ENCODE data around the gene ARID3A. TPM values are rescaled to one million over a fixed set of nuclear protein-coding genes. Genes with fewer than 3 reads are reported as not detected.

ARID3A gene
- polyA plus RNA-seq, 1 donor, result 187 TPM

DNA sequence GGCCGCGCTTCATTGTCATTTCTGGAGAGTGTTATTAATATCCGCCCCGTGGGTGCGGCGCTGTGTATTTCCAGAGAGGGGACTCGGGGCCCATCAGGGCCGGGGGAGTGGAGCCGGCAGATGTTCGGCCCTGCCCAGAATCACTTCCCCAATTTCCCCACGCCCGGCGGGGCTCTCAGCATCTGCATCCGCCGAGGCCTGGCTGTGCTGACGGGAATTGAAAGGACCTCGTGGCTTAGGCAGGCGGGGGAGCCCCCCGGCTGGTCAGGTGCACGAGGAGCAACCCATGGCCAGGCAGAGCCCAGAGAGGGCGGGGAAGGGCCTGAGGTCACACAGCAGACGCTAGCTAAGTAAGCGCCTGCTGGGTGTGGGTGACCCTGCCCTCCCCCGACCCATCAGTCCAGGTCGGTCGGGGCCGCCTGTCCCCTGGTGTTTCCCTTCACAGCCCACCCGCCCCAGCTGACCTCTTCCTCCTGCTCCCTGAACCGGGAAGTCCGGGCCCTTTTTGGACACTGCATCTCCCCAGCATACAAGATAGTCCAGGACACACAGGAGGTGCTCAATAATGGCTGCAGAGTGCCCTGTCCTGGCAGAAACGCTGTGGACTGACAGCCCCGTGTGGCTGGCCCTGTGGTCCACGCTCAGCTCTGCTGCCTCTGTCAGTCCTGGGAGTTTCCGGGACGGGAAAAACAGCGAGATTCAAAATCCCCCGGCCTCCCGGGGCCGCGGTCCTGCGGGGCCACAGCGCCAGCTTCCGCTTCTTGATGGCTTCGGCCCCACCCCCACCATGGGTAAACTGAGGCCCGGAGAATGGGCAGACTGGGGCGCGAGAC, 22.1 kb downstream of the ARID3A start:
- peak in 1 of 2 donors; percentile 38 for DNase-seq

GRCh38 chr19:948842-949496, 23.1 kb downstream of the ARID3A start:
- H3K27ac ChIP-seq (ENCODE audit: low read length), result peak overlapping the region; percentile 88
- H3K36me3 ChIP-seq (ENCODE audit: control insufficient read depth, insufficient read depth, low read length), result peaks cover 41% of the 10 kb centered on the region
- no peaks in the 10 kb centered on the region for H3K27me3 ChIP-seq (ENCODE audit: control insufficient read depth, insufficient read depth, low read length)
- no peak overlapping the region for H3K4me3 ChIP-seq (ENCODE audit: low read length)
- no peak for DNase-seq
- no CpG with 5 or more reads among the region's 25 CpGs for WGBS (ENCODE audit: insufficient coverage, low lambda C conversion rate)
- peaks cover 14% of the 10 kb centered on the region for H3K9me3 ChIP-seq (ENCODE audit: control insufficient read depth, low read depth, low read length)
- peaks cover 84% of the 10 kb centered on the region for H3K4me1 ChIP-seq (ENCODE audit: control insufficient read depth, insufficient read depth, low read length)

More for the DNA sequence above, 22.1 kb downstream of the ARID3A start:
- Histone ChIP-seq H3K36me3 (ENCODE audit: control insufficient read depth, insufficient read depth, low read length) (peaks cover 50% of the 10 kb centered on the region), H3K27me3 (ENCODE audit: control insufficient read depth, insufficient read depth, low read length) (no peaks in the 10 kb centered on the region), H3K27ac (ENCODE audit: low read length) (peak overlapping the region; percentile 73), H3K9me3 (ENCODE audit: control insufficient read depth, low read depth, low read length) (peaks cover 14% of the 10 kb centered on the region), H3K4me1 (ENCODE audit: control insufficient read depth, insufficient read depth, low read length) (peaks cover 85% of the 10 kb centered on the region), H3K4me3 (ENCODE audit: low read length) (no peak overlapping the region)
- no CpG with 5 or more reads among the region's 47 CpGs for WGBS (ENCODE audit: insufficient coverage, low lambda C conversion rate)

GRCh38 chr19:950352-951066, 24.7 kb downstream of the ARID3A start:
- peak overlapping the region; percentile 98 for H3K27ac ChIP-seq (ENCODE audit: low read length)
- H3K36me3 ChIP-seq (ENCODE audit: control insufficient read depth, insufficient read depth, low read length), result peaks cover 35% of the 10 kb centered on the region
- WGBS (ENCODE audit: insufficient coverage, low lambda C conversion rate), result no CpG with 5 or more reads among the region's 17 CpGs
- no peaks in the 10 kb centered on the region for H3K27me3 ChIP-seq (ENCODE audit: control insufficient read depth, insufficient read depth, low read length)
- DNase-seq, result no peak
- peaks cover 84% of the 10 kb centered on the region for H3K4me1 ChIP-seq (ENCODE audit: control insufficient read depth, insufficient read depth, low read length)
- H3K9me3 ChIP-seq (ENCODE audit: control insufficient read depth, low read depth, low read length), result peaks cover 14% of the 10 kb centered on the region
- H3K4me3 ChIP-seq (ENCODE audit: low read length), result no peak overlapping the region

GRCh38 chr19:952049-952679, 26.3 kb downstream of the ARID3A start:
- no CpG with 5 or more reads among the region's 14 CpGs for WGBS (ENCODE audit: insufficient coverage, low lambda C conversion rate)
- Histone ChIP-seq H3K4me1 (ENCODE audit: control insufficient read depth, insufficient read depth, low read length) (peaks cover 88% of the 10 kb centered on the region), H3K27ac (ENCODE audit: low read length) (peak overlapping the region; percentile 98), H3K27me3 (ENCODE audit: control insufficient read depth, insufficient read depth, low read length) (no peaks in the 10 kb centered on the region), H3K36me3 (ENCODE audit: control insufficient read depth, insufficient read depth, low read length) (peaks cover 22% of the 10 kb centered on the region), H3K4me3 (ENCODE audit: low read length) (no peak overlapping the region), H3K9me3 (ENCODE audit: control insufficient read depth, low read depth, low read length) (peaks cover 13% of the 10 kb centered on the region)
- no peak for DNase-seq

DNA sequence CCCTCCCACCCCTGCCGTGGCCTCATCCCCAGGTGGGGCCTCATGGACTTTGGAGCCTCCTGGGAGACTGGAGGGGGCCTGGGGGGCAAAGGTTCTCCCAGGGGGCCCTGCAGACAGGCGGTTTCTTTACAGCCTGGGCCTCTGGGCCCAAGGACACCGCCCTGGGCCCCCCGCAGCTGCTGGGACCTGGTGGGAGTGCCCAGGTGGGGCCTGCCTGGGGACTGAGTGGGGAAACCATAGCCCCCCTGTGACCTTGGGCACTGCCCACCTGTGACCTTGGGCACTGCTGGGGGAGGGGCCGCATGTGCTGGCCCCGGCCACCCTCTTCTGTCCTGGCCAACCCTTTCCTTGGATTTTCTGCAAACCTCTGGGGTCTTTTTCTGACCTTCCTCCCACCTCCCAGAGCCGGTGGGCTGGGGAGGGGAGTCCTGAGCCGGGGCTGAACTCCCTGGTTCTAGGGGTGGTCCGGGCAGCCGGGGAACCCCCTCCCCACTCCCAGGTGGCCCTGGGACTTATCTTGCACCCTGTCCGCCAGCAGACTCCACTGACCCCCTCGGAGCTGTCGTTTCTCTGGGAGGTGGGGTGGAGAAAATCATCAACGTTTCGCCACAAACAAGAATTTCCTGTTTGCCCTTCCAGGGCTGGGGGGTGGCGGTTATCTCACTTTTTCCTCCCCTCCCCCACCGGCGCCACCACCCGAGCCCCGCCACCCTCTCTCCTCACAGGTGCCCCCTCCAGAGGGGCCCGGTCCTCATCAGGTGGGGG, 27.0 kb downstream of the ARID3A start:
- peak; percentile 96 to 99 for DNase-seq
- Histone ChIP-seq H3K9me3 (ENCODE audit: control insufficient read depth, low read depth, low read length) (peaks cover 13% of the 10 kb centered on the region), H3K36me3 (ENCODE audit: control insufficient read depth, insufficient read depth, low read length) (peaks cover 19% of the 10 kb centered on the region), H3K4me1 (ENCODE audit: control insufficient read depth, insufficient read depth, low read length) (peaks cover 88% of the 10 kb centered on the region), H3K27ac (ENCODE audit: low read length) (peak overlapping the region; percentile 98), H3K27me3 (ENCODE audit: control insufficient read depth, insufficient read depth, low read length) (no peaks in the 10 kb centered on the region), H3K4me3 (ENCODE audit: low read length) (peak overlapping the region; percentile 48)
- no CpG with 5 or more reads among the region's 21 CpGs for WGBS (ENCODE audit: insufficient coverage, low lambda C conversion rate)

GRCh38 chr19:953445-954271, 27.8 kb downstream of the ARID3A start:
- Histone ChIP-seq H3K27me3 (ENCODE audit: control insufficient read depth, insufficient read depth, low read length) (no peaks in the 10 kb centered on the region), H3K4me1 (ENCODE audit: control insufficient read depth, insufficient read depth, low read length) (peaks cover 80% of the 10 kb centered on the region), H3K9me3 (ENCODE audit: control insufficient read depth, low read depth, low read length) (peaks cover 11% of the 10 kb centered on the region), H3K36me3 (ENCODE audit: control insufficient read depth, insufficient read depth, low read length) (peaks cover 14% of the 10 kb centered on the region), H3K4me3 (ENCODE audit: low read length) (peak overlapping the region; percentile 48), H3K27ac (ENCODE audit: low read length) (peak overlapping the region; percentile 98)
- peak in 1 of 2 donors; percentile 22 for DNase-seq
- no CpG with 5 or more reads among the region's 33 CpGs for WGBS (ENCODE audit: insufficient coverage, low lambda C conversion rate)

DNA sequence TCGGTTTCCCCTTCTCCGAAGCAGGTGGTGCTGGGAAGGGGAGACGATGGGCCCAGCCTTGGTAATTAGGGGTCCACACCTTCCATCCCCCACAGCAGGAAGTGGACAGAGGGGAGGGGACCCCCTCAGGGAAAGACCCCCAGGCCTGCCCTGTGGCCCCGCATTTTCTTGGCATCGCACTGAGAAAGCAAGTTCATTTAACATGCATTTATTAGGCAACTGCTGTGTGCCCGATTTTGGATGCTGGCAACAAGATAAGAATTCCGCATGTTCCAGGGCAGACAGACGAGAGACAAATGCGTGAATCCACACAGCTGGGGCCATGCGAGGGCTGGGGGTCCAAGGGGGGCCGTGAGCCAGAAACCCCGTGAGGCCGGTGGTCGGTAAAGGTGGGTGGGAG, 28.4 kb downstream of the ARID3A start:
- Histone ChIP-seq H3K36me3 (ENCODE audit: control insufficient read depth, insufficient read depth, low read length) (peaks cover 17% of the 10 kb centered on the region), H3K9me3 (ENCODE audit: control insufficient read depth, low read depth, low read length) (peaks cover 6% of the 10 kb centered on the region), H3K4me1 (ENCODE audit: control insufficient read depth, insufficient read depth, low read length) (peaks cover 78% of the 10 kb centered on the region), H3K4me3 (ENCODE audit: low read length) (peak overlapping the region; percentile 48), H3K27ac (ENCODE audit: low read length) (peak overlapping the region; percentile 98), H3K27me3 (ENCODE audit: control insufficient read depth, insufficient read depth, low read length) (no peaks in the 10 kb centered on the region)
- no CpG with 5 or more reads among the region's 14 CpGs for WGBS (ENCODE audit: insufficient coverage, low lambda C conversion rate)
- no peak for DNase-seq

DNA sequence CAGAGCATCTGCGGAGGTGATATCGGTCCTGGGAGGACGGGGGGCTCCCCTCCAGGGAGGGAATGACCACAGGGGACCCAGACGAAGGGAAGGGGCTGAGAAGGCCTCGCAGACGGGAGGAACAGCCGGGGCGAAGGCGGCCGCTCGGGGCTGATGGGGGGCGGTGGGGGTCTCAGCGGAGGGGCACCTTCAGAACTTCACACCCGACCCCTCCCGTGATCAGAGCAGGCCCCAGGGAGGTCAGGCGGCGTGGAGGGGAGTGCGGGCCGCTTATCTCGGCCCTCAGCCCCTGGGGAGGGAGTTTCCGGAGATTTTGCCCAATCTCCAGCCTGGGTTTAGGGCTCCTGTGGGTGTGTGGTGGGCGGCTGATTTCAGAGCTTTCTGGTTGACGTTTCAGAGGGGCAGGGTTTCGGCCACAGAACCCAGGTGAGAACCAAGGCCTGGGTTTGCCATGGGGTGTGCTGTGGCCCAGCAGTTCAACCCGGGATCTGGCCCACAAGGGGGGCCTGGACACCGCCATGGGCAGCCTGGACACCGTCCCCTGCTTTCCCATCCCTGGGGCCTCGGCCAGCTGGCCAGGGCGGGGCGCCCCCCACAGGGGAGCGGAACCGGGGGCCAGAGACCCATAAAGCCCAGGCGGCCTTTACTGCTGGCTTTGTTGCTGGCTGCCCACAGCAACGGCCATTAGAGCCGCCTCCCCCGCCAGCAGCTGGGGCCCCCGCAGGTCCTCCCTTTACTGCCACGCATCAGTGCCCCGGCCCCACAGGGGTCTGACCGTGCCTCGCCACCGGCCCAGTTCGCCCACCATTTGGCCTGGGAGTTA, 29.0 kb downstream of the ARID3A start:
- peak overlapping the region; percentile 48 for H3K4me3 ChIP-seq (ENCODE audit: low read length)
- peaks cover 78% of the 10 kb centered on the region for H3K4me1 ChIP-seq (ENCODE audit: control insufficient read depth, insufficient read depth, low read length)
- peaks cover 20% of the 10 kb centered on the region for H3K36me3 ChIP-seq (ENCODE audit: control insufficient read depth, insufficient read depth, low read length)
- peak overlapping the region; percentile 98 for H3K27ac ChIP-seq (ENCODE audit: low read length)
- no CpG with 5 or more reads among the region's 43 CpGs for WGBS (ENCODE audit: insufficient coverage, low lambda C conversion rate)
- H3K27me3 ChIP-seq (ENCODE audit: control insufficient read depth, insufficient read depth, low read length), result no peaks in the 10 kb centered on the region
- DNase-seq, result peak; percentile 68 to 81
- H3K9me3 ChIP-seq (ENCODE audit: control insufficient read depth, low read depth, low read length), result peaks cover 4% of the 10 kb centered on the region
